Measurements from ENCODE around the gene ESRRB.

The ESRRB gene

GRCh38 chr14:76346391-76347160, 29.4 kb upstream of the ESRRB start:
- DNase-seq (no peak), ATAC-seq (no peak)
- Mint-ChIP-seq H3K27ac (peak overlapping the region in 1 of 2 donors; percentile 15), H3K9me3 (peaks cover 0 to 5% of the 10 kb centered on the region in 2 donors), H3K4me1 (no peaks in the 10 kb centered on the region), H3K27me3 (peaks cover 32% of the 10 kb centered on the region), H3K4me3 (no peak overlapping the region)

GRCh38 chr14:76348898-76349297, 27.0 kb upstream of the ESRRB start:
- Mint-ChIP-seq H3K4me3 (no peak overlapping the region), H3K4me1 (peaks cover 11% of the 10 kb centered on the region), H3K9me3 (no peaks in the 10 kb centered on the region), H3K27ac (no peak overlapping the region), H3K27me3 (peaks cover 48% of the 10 kb centered on the region)
- ATAC-seq = no peak
- no peak for DNase-seq

GRCh38 chr14:76349993-76350392, 25.9 kb upstream of the ESRRB start:
- no peak overlapping the region for H3K27ac Mint-ChIP-seq

GRCh38 chr14:76350671-76351070, 25.3 kb upstream of the ESRRB start:
- Mint-ChIP-seq H3K27me3 (peaks cover 48% of the 10 kb centered on the region), H3K4me1 (peaks cover 11% of the 10 kb centered on the region), H3K9me3 (no peaks in the 10 kb centered on the region), H3K27ac (no peak overlapping the region), H3K4me3 (no peak overlapping the region)
- ATAC-seq (no peak), DNase-seq (no peak)

More at GRCh38 chr14:76349993-76350392, 25.9 kb upstream of the ESRRB start:
- ATAC-seq = no peak
- Mint-ChIP-seq H3K9me3 (no peaks in the 10 kb centered on the region), H3K4me1 (peaks cover 11% of the 10 kb centered on the region), H3K4me3 (no peak overlapping the region), H3K27me3 (peaks cover 46% of the 10 kb centered on the region)
- DNase-seq = no peak

GRCh38 chr14:76351941-76352340, 24.0 kb upstream of the ESRRB start:
- Mint-ChIP-seq H3K4me3 (no peak overlapping the region), H3K4me1 (peaks cover 11% of the 10 kb centered on the region), H3K9me3 (no peaks in the 10 kb centered on the region), H3K27ac (no peak overlapping the region), H3K27me3 (peaks cover 60% of the 10 kb centered on the region)
- no peak for DNase-seq
- ATAC-seq = no peak

- no peak overlapping the region for H3K27ac Mint-ChIP-seq
- ATAC-seq = peak; percentile 82
- peak overlapping the region in 1 of 2 donors; percentile 42 for H3K4me3 Mint-ChIP-seq
- H3K27me3 Mint-ChIP-seq = peaks cover 62% of the 10 kb centered on the region
- no peaks in the 10 kb centered on the region for H3K9me3 Mint-ChIP-seq
- DNase-seq = peak; percentile 59 to 67
- H3K4me1 Mint-ChIP-seq = peaks cover 11% of the 10 kb centered on the region
Observed at GRCh38 chr14:76352639-76353281, 23.2 kb upstream of the ESRRB start.

- peaks cover 11% of the 10 kb centered on the region for H3K4me1 Mint-ChIP-seq
- no peak for ATAC-seq
- H3K9me3 Mint-ChIP-seq = no peaks in the 10 kb centered on the region
- H3K27ac Mint-ChIP-seq = no peak overlapping the region
- DNase-seq = no peak
- no peak overlapping the region for H3K4me3 Mint-ChIP-seq
- peaks cover 55% of the 10 kb centered on the region for H3K27me3 Mint-ChIP-seq
Observed at GRCh38 chr14:76354310-76354709, 21.6 kb upstream of the ESRRB start.

GRCh38 chr14:76355771-76356170, 20.2 kb upstream of the ESRRB start:
- H3K27me3 Mint-ChIP-seq = peaks cover 62% of the 10 kb centered on the region
- no peaks in the 10 kb centered on the region for H3K9me3 Mint-ChIP-seq
- no peak overlapping the region for H3K4me3 Mint-ChIP-seq
- ATAC-seq (no peak), DNase-seq (no peak)
- H3K27ac Mint-ChIP-seq = no peak overlapping the region
- peaks cover 11% of the 10 kb centered on the region for H3K4me1 Mint-ChIP-seq

- Mint-ChIP-seq H3K27me3 (peaks cover 61% of the 10 kb centered on the region), H3K27ac (no peak overlapping the region), H3K4me1 (peaks cover 2% of the 10 kb centered on the region), H3K9me3 (no peaks in the 10 kb centered on the region), H3K4me3 (no peak overlapping the region)
- DNase-seq = no peak
- no peak for ATAC-seq
Observed at GRCh38 chr14:76371066-76371465, 4.9 kb upstream of the ESRRB start.

GRCh38 chr14:76373456-76373855, 2.5 kb upstream of the ESRRB start:
- Mint-ChIP-seq H3K4me3 (no peak overlapping the region), H3K27me3 (peaks cover 66% of the 10 kb centered on the region), H3K9me3 (no peaks in the 10 kb centered on the region), H3K27ac (no peak overlapping the region), H3K4me1 (peaks cover 11% of the 10 kb centered on the region)
- DNase-seq (no peak), ATAC-seq (no peak)

- ATAC-seq (no peak), DNase-seq (no peak)
- Mint-ChIP-seq H3K27ac (no peak overlapping the region), H3K4me1 (peaks cover 11% of the 10 kb centered on the region), H3K9me3 (no peaks in the 10 kb centered on the region), H3K27me3 (peaks cover 82% of the 10 kb centered on the region), H3K4me3 (no peak overlapping the region)
Observed at GRCh38 chr14:76375484-76375883, 453 bp upstream of the ESRRB start.

- Mint-ChIP-seq H3K27me3 (peaks cover 90% of the 10 kb centered on the region), H3K9me3 (no peaks in the 10 kb centered on the region)
Observed at GRCh38 chr14:76376409-76376877, 506 bp downstream of the ESRRB start.

GRCh38 chr14:76376878-76377734, 1.2 kb downstream of the ESRRB start:
- Mint-ChIP-seq H3K4me3 (peak overlapping the region; percentile 23 to 32), H3K27me3 (peaks cover 90% of the 10 kb centered on the region), H3K9me3 (no peaks in the 10 kb centered on the region), H3K4me1 (peaks cover 11% of the 10 kb centered on the region), H3K27ac (no peak overlapping the region)
- ATAC-seq (no peak), DNase-seq (no peak)

More at GRCh38 chr14:76376409-76376877, 506 bp downstream of the ESRRB start:
- H3K27ac Mint-ChIP-seq = no peak overlapping the region
- H3K4me3 Mint-ChIP-seq = peak overlapping the region in 1 of 2 donors; percentile 22
- DNase-seq (no peak), ATAC-seq (no peak)
- peaks cover 11% of the 10 kb centered on the region for H3K4me1 Mint-ChIP-seq

GRCh38 chr14:76377735-76378074, 1.8 kb downstream of the ESRRB start:
- ATAC-seq = no peak
- Mint-ChIP-seq H3K27me3 (peaks cover 89% of the 10 kb centered on the region), H3K4me1 (peaks cover 11% of the 10 kb centered on the region), H3K27ac (no peak overlapping the region), H3K4me3 (peak overlapping the region; percentile 23 to 32), H3K9me3 (no peaks in the 10 kb centered on the region)
- DNase-seq = no peak

- peaks cover 10% of the 10 kb centered on the region for H3K4me1 Mint-ChIP-seq
- H3K4me3 Mint-ChIP-seq = no peak overlapping the region
- H3K27me3 Mint-ChIP-seq = peaks cover 81% of the 10 kb centered on the region
- H3K9me3 Mint-ChIP-seq = no peaks in the 10 kb centered on the region
- ATAC-seq (peak; percentile 33), DNase-seq (no peak)
- H3K27ac Mint-ChIP-seq = no peak overlapping the region
Observed at GRCh38 chr14:76380991-76381390, 5.1 kb downstream of the ESRRB start.

All from stimulated activated naive CD8-positive, alpha-beta T cell treated with anti-CD3 and anti-CD28 coated beads, Interleukin-15, amount 100 ng/mL, for 72 hours (primary cell).